ENCODE results near the gene PNO1.

The PNO1 gene

GRCh38 chr2:68119504-68119903, 38.2 kb upstream of the PNO1 start:
- POLR2A ChIA-PET = no interaction called here
- CTCF ChIA-PET = no interaction called here
- no peak for DNase-seq (ENCODE audit: extremely low spot score)
- TF ChIP-seq ZNF384 (IDR thresholded peaks at IDR 0.05) (no peak), ARNT (IDR thresholded peaks at IDR 0.05) (no peak), CTBP1 (IDR thresholded peaks at IDR 0.05; ENCODE audit: borderline replicate concordance) (no peak), SP1 (IDR thresholded peaks at IDR 0.05) (no peak), FOXA1 (IDR thresholded peaks at IDR 0.05) (no peak), L3MBTL2 (conservative IDR thresholded peaks at IDR 0.05) (no peak), LEF1 (IDR thresholded peaks at IDR 0.05; ENCODE audit: borderline replicate concordance) (no peak), TARDBP (IDR thresholded peaks at IDR 0.05) (no peak), FOXM1 (IDR thresholded peaks at IDR 0.05; ENCODE audit: borderline replicate concordance) (no peak), SUZ12 (IDR thresholded peaks at IDR 0.05) (no peak), NFRKB (IDR thresholded peaks at IDR 0.05) (no peak), FOXK2 (IDR thresholded peaks at IDR 0.05) (no peak), PKNOX1 (IDR thresholded peaks at IDR 0.05) (no peak), HDGF (IDR thresholded peaks at IDR 0.05; ENCODE audit: borderline replicate concordance) (no peak), ELF4 (IDR thresholded peaks at IDR 0.05) (no peak), BHLHE40 (IDR thresholded peaks at IDR 0.05; ENCODE audit: borderline replicate concordance) (no peak)

- DNase-seq (ENCODE audit: extremely low spot score) = peak; percentile 84
- ChIA-PET CTCF (interaction anchor here (0.6 to 2.2 kb wide), 10 partner anchors 12 to 323 kb away, joined by 3 to 10 read pairs (median 4); partner anchors contain the start of gene PNO1), POLR2A (no interaction called here)
- TF ChIP-seq FOXA1 (IDR thresholded peaks at IDR 0.05) (no peak), SP1 (IDR thresholded peaks at IDR 0.05) (no peak), ARNT (IDR thresholded peaks at IDR 0.05) (no peak; the same call in 1 of the 2 replicates), NFRKB (IDR thresholded peaks at IDR 0.05) (no peak), FOXK2 (IDR thresholded peaks at IDR 0.05) (no peak)
These were observed 35.6 kb upstream of the PNO1 start for GRCh38 chr2:68121873-68122679.

GRCh38 chr2:68122680-68122964, 35.1 kb upstream of the PNO1 start:
- CTCF ChIA-PET = interaction anchor here (0.6 to 2.2 kb wide), 10 partner anchors 11 to 322 kb away, joined by 3 to 10 read pairs (median 4); partner anchors contain the start of gene PNO1
- POLR2A ChIA-PET = no interaction called here
- no peak for TF ChIP-seq CTBP1 (IDR thresholded peaks at IDR 0.05; ENCODE audit: borderline replicate concordance)
- TF ChIP-seq PKNOX1 (IDR thresholded peaks at IDR 0.05) = no peak
- no peak for TF ChIP-seq BHLHE40 (IDR thresholded peaks at IDR 0.05; ENCODE audit: borderline replicate concordance)
- TF ChIP-seq ZNF384 (IDR thresholded peaks at IDR 0.05) = no peak
- TF ChIP-seq SUZ12 (IDR thresholded peaks at IDR 0.05) = no peak
- no peak for TF ChIP-seq NFRKB (IDR thresholded peaks at IDR 0.05)
- TF ChIP-seq ARNT (IDR thresholded peaks at IDR 0.05) = no peak
- TF ChIP-seq ELF4 (IDR thresholded peaks at IDR 0.05) = no peak
- no peak for TF ChIP-seq FOXM1 (IDR thresholded peaks at IDR 0.05; ENCODE audit: borderline replicate concordance)
- DNase-seq (ENCODE audit: extremely low spot score) = no peak

GRCh38 chr2:68124321-68124720, 33.4 kb upstream of the PNO1 start:
- POLR2A ChIA-PET = no interaction called here
- no peak for TF ChIP-seq TARDBP (IDR thresholded peaks at IDR 0.05)
- TF ChIP-seq BHLHE40 (IDR thresholded peaks at IDR 0.05; ENCODE audit: borderline replicate concordance) = no peak
- no peak for TF ChIP-seq SUZ12 (IDR thresholded peaks at IDR 0.05)
- no peak for TF ChIP-seq L3MBTL2 (conservative IDR thresholded peaks at IDR 0.05)
- no peak for TF ChIP-seq FOXK2 (IDR thresholded peaks at IDR 0.05)
- no peak for TF ChIP-seq FOXM1 (IDR thresholded peaks at IDR 0.05; ENCODE audit: borderline replicate concordance)
- TF ChIP-seq ZNF384 (IDR thresholded peaks at IDR 0.05) = no peak
- CTCF ChIA-PET = no interaction called here
- DNase-seq (ENCODE audit: extremely low spot score) = no peak

- ChIA-PET POLR2A (no interaction called here), CTCF (no interaction called here)
- DNase-seq (ENCODE audit: extremely low spot score) = no peak
- no peak for TF ChIP-seq ZNF384 (IDR thresholded peaks at IDR 0.05)
These were observed 31.9 kb upstream of the PNO1 start for GRCh38 chr2:68125821-68126220.

GRCh38 chr2:68126561-68126960, 31.1 kb upstream of the PNO1 start:
- POLR2A ChIA-PET = no interaction called here
- TF ChIP-seq BHLHE40 (IDR thresholded peaks at IDR 0.05; ENCODE audit: borderline replicate concordance) (no peak), SP1 (IDR thresholded peaks at IDR 0.05) (no peak), TARDBP (IDR thresholded peaks at IDR 0.05) (no peak), ELF4 (IDR thresholded peaks at IDR 0.05) (no peak), NFRKB (IDR thresholded peaks at IDR 0.05) (no peak), HDGF (IDR thresholded peaks at IDR 0.05; ENCODE audit: borderline replicate concordance) (no peak), L3MBTL2 (conservative IDR thresholded peaks at IDR 0.05) (no peak), FOXM1 (IDR thresholded peaks at IDR 0.05; ENCODE audit: borderline replicate concordance) (no peak), LEF1 (IDR thresholded peaks at IDR 0.05; ENCODE audit: borderline replicate concordance) (no peak), ARNT (IDR thresholded peaks at IDR 0.05) (no peak), FOXK2 (IDR thresholded peaks at IDR 0.05) (no peak), SUZ12 (IDR thresholded peaks at IDR 0.05) (no peak), PKNOX1 (IDR thresholded peaks at IDR 0.05) (no peak), FOXA1 (IDR thresholded peaks at IDR 0.05) (no peak), CTBP1 (IDR thresholded peaks at IDR 0.05; ENCODE audit: borderline replicate concordance) (no peak), ZNF384 (IDR thresholded peaks at IDR 0.05) (no peak)
- no peak for DNase-seq (ENCODE audit: extremely low spot score)
- CTCF ChIA-PET = no interaction called here
